ENCODE measurements around the gene CCL1.

Gene CCL1

GRCh38 chr17:34312080-34312479 is 51.0 kb downstream of the CCL1 start:
- no peak overlapping the region for H3K4me3 ChIP-seq (ENCODE audit: low read length)
- no peak for DNase-seq (ENCODE audit: low read depth)
- no peak for TF ChIP-seq CTCF (IDR thresholded peaks at IDR 0.05; ENCODE audit: insufficient read depth, low read depth, low read length, missing control alignments)

GRCh38 chr17:34311291-34311690 is 51.7 kb downstream of the CCL1 start:
- no peak for TF ChIP-seq CTCF (IDR thresholded peaks at IDR 0.05; ENCODE audit: insufficient read depth, low read depth, low read length, missing control alignments)
- no peak for DNase-seq (ENCODE audit: low read depth)
- H3K4me3 ChIP-seq (ENCODE audit: low read length) = no peak overlapping the region

All from epithelial cell of esophagus (primary cell).